Measurements from ENCODE around the gene SYTL2. TPM values are rescaled to one million over a fixed set of nuclear protein-coding genes. Genes with fewer than 3 reads are reported as not detected.

Gene SYTL2
- total and polyA plus RNA-seq, 2 experiments from 2014 or later: 3.4 to 7.2 TPM

GRCh38 chr11:85658180-85658579 is 152.8 kb downstream of the SYTL2 start:
- peaks cover 16% of the 10 kb centered on the region for H3K4me1 Mint-ChIP-seq
- Histone ChIP-seq H3K27ac (ENCODE audit: low read depth) (no peak overlapping the region), H4K20me1 (replicated peaks; ENCODE audit: insufficient read depth) (peaks cover 31% of the 10 kb centered on the region), H3F3A (replicated peaks; ENCODE audit: low read depth) (no peaks in the 10 kb centered on the region), H3K9me2 (ENCODE audit: insufficient read depth) (no peaks in the 10 kb centered on the region), H3K79me2 (replicated peaks; ENCODE audit: insufficient read depth) (peaks cover 63% of the 10 kb centered on the region), H3K4me1 (ENCODE audit: insufficient read depth) (no peaks in the 10 kb centered on the region), H3K4me2 (no peak overlapping the region), H3K36me3 (ENCODE audit: insufficient read depth) (peaks cover 32% of the 10 kb centered on the region; the same call in 1 of the 2 replicates), H2AFZ (no peak overlapping the region), H3K27me3 (ENCODE audit: insufficient read depth) (no peaks in the 10 kb centered on the region), H3K4me3 (no peak overlapping the region)
- TF ChIP-seq ZNF331 (CRISPR knock-in tag; IDR thresholded peaks at IDR 0.05; ENCODE audit: low read depth) (no peak), JUNB (IDR thresholded peaks at IDR 0.05; ENCODE audit: unreplicated experiment) (no peak), CREB1 (CRISPR knock-in tag; IDR thresholded peaks at IDR 0.05; ENCODE audit: low read depth) (no peak), ZNF114 (CRISPR knock-in tag; IDR thresholded peaks at IDR 0.05) (no peak), STAT1 (IDR thresholded peaks at IDR 0.05; ENCODE audit: unreplicated experiment) (no peak), NANOG (IDR thresholded peaks at IDR 0.05; ENCODE audit: borderline replicate concordance) (no peak), CTCF (conservative IDR thresholded peaks at IDR 0.05; ENCODE audit: low read depth in 2 of 2) (no peak), EZH2phosphoT487 (IDR thresholded peaks at IDR 0.05; ENCODE audit: unreplicated experiment) (no peak), POLR2AphosphoS5 (IDR thresholded peaks at IDR 0.05; ENCODE audit: low read depth) (no peak), EZH2 (IDR thresholded peaks at IDR 0.05; ENCODE audit: low read depth, unreplicated experiment) (no peak), ETS1 (IDR thresholded peaks at IDR 0.05) (no peak), REST (IDR thresholded peaks at IDR 0.05; ENCODE audit: unreplicated experiment) (no peak), ZNF462 (CRISPR knock-in tag; IDR thresholded peaks at IDR 0.05) (no peak)
- H3K4me3 Mint-ChIP-seq: no peak overlapping the region
- ATAC-seq (no peak), DNase-seq (ENCODE audit: low spot score) (no peak)
- H3K9me3 Mint-ChIP-seq: no peaks in the 10 kb centered on the region
- peaks cover 53% of the 10 kb centered on the region for H3K36me3 Mint-ChIP-seq (ENCODE audit: low read depth)
- peaks cover 3% of the 10 kb centered on the region for H3K27me3 Mint-ChIP-seq (ENCODE audit: insufficient read depth, low read depth, poor library complexity)
- no peak overlapping the region for H3K27ac Mint-ChIP-seq

Data from GM23338 (cell line).